GM18526 (cell line): ENCODE results near the gene NFIB.

Experiments used
- POLR2A ChIP-seq: IDR thresholded peaks from 3 replicates; pipeline ENCODE4 v1.6.1; 2011; ENCODE audit not compliant: insufficient read length; ENCODE audit errors: extremely low read depth

The NFIB gene

DNA sequence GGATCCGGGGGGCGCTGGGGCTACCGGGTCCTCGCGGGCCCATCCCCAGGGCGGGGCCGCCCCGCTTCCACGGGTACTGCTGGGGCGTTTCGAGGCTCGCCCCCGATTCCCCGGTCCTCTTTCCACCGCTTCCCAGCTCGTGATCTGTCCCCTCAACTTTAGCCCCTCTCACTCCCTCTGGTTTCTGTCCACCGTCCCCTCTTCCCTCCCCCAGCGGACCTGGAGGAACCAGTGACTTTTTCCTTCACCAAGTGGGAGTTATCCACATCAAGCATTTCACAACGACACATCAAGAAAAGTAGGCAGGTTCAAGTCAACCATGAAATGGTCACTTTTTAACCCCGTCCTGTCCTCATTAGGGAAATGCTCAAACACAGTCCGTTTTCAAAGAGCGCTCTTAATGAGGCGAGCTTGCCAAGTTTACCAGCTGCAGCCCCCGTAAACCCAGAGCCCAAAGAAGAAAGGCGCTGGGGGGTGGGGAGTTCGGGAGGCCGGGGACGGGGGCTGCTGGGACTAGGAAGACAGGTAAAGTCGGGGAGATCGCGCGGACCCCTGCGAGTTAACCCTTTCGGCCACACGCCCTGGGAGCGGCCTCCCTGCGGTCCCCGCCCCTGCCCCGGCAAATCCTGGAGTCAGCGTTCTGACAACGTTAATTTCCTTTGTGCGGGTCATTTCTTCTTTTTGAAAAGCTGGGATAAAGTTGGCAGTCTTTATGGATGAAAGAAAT is 2.1 kb upstream of the NFIB start:
- no peak for TF ChIP-seq POLR2A

DNA sequence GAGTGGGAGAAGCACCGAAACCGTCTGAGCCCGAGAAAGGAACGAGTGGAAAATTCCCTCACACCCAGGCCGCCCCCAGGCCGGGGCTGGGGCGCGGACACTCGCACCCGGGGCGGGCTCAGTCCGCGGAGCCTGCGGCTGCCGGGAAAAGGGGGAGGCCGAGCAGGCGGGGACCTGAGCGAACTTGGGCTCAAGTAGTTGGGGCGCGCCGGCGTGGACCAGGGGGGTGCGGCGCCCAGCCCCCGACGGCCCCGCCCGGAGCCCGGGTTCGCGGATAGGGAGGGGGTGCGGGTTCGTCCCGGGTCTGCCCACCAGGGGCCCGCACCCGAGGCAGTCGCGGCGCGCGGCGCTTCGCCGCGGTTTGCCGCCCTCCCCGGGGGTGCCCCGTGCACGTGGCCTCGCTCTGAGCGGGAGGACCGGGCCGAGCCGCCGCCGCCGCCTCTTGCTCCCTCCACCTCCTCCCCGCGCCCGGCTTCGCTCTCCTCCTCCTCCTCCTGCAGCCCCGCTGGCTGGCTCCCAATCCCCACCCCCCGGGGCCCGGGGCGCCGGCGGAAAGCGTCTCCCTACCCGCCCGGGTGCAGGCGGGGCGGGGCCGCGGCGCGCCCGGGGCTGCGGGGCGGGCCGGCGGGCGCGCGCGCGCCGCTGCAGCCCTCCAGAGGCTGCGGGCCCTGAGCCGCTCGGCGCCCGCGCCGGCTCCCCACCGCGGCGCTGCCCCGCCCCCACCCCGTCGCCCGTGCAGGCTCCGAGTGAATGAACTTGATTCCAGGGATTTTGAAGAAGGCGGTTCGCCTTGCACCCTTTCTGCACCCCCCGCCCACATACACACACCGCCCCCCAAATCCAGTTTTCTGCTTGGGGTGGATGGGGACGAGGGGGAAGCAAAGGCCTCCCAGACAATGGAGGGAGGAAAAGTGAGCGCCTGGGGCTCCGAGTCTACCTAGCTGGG is 1.3 kb upstream of the NFIB start:
- TF ChIP-seq POLR2A = peak; percentile 17

DNA sequence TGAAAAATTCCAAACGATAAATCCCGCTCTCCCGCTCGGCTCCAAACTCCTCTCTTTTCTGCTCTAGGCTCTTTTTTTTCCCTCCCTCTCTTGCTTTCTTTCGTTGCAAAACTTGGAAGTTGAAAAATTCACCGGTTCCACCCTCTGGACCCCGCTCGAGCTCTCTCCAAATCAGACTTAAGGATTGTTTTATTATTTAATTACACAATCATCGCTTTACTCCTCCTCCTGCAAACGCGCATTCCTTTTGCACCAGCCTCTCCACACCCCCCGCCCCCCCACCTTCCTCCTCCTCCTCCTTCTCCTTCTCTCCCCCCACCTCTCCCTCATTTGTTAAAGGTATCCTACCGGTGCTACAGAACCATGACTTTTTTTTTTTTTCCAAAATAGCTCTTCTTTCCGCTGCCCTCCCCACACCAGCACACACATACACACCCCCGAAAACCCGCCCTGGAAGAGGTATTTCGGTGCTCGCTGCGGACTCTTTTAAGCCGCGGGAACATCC is 535 bp upstream of the NFIB start:
- no peak for TF ChIP-seq POLR2A

DNA sequence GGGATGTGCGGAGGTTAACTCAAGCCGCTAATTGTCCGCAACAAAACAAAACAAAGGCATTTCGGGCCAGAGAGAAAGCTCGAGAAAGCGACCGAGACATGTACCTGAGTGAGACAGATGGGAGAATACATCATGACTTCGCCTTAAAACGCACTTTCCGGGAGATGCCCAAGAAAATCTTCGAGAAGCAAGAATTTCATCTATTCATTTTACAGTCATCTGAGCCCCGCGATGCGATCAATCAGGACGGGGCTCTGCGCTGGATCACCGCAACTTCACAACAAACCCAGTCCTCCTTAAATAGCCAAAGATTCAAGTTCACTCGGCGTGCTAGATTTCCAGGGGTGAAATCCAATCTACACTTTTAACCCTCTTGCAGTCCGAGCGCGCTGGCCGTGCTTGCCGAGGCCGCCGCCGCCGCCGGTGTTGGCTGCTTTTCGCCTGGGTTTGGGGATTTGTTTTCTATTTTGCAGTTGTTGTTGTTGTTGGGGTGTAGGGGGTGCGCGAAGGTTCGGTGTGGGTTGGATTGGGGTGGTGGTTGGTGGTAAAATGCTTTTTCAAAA is 482 bp downstream of the NFIB start:
- no peak for TF ChIP-seq POLR2A

DNA sequence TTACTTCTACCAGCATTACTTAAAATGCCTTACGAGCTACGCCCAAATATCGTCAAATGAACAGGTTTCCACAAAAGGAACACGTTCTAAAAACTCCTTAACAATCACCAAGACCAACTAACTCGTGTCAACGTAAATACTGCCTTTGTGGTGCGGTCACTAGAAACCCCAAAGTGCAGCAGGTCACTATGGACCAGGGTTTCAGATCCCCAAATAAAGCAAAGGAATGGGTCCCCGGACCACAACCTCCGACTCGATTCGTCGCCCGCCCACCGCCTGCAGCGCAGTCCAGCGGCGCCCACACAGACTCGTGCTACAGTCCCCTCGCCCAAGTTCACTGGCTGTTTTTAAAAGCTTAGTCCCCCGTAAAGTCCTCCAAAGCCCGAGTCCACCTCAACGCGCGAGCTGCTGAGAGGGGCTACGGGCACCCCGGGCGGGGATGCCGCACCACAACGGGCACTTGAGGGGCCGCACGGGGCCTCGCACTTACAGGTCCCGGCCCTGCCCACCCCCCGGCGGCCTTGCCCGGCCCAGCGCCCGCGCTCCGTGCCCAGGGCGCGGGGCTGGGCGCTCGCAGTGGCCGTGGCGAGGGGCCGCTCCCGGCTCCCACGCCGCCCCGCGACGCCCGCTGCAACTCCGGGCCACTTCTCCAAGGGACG is 1.1 kb downstream of the NFIB start:
- TF ChIP-seq POLR2A = no peak

DNA sequence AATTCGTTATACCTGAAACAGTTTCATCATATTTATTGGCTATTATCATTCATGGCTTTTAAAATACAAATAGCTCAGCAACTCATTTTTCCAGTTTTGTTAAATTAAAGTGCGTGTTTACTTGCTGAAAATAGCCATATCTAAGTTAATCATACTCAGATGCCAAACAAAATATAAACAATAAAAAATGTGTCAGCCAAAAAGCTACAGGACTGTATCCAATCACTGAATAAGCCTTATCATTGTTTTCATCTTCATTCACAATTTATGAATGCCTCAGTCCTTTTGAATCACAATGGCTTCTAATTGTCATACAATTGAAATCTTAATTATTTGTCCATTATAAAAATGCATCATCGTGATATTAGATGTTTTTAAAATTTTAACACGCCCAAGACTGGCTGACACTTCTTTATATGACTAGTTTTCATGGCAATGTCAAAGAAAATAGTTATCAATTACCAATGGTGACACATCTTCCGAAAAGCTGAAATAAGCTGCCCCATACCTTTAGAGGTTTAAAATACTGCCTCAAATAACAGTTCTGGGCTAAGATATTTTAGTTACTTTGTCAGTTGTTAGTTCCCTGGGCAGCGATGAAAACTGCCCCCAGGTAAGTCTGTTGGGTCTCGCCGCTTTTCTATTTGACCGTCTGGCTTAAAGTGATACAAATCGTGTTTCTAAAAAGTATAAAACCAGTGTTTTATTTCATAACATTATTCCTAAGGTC is 1.8 kb downstream of the NFIB start:
- no peak for TF ChIP-seq POLR2A

DNA sequence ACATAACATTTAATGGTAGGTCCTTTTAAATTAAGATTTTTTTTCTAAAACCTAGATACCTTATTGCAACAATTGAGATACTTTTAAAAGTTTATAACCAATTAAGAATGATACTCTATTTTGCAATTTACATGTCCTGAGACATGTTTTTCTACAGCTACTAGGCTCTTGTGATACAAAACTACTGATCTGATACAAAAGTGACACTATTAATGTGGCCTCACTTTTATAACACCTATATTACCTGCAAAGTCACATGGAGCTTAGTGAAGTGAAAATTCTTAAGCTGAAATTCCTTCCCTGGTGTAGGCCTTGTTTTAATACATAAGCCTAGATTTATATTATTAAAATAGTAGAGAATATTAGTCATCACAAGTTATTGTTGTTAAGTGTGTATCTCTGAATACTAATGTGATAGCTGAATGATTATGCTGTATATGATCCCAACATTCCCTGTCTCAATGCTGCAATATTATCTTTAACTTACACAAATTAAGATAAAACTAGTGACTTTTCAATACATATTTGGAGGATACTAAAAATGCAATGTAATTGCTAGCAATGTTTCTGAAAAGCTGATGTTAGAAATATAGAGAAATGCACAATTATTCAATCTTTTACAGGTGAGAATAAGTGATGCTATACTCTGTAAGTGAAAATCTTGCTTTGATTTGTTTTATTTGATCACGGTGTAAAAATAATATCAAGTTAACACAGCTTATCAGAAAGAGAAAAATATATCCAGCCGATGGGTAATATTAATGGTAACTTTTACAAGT is 2.6 kb downstream of the NFIB start:
- TF ChIP-seq POLR2A = no peak

DNA sequence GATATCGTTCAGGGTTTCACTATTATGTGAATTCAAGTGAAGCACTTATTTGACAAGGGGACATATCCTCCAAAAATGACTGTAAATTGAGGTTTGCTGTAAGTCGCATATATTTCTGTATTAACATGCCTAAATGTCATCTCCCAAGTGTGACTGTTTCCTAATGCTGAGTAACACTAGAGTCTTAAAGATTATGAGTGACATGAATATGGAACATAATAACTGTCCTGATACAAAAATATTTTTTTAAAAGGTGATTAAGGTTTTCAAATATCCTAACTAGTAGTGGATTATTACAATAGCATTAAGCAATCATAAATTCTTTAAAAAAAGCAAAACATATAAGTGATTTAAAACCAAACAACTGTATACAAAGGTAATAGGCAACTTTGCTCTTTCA is 3.6 kb downstream of the NFIB start:
- TF ChIP-seq POLR2A = no peak

DNA sequence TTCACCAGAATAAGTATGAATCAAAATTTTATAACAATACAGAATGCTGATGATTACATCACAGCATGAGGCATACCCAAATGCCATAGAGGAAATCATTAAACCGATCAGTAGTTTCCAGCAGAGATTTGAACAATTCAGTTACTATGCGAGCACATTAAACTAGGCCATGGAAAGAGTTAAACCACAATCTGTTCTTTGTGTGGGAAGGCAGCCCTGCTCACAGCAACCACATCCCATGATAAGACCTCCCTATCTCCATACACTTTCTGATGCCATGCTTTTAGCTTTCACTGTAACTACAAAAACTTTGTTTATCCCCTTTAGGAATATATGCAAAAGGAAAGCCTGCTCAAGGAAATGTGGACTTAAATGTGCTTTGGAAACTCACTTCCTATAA is 4.5 kb downstream of the NFIB start:
- no peak for TF ChIP-seq POLR2A

DNA sequence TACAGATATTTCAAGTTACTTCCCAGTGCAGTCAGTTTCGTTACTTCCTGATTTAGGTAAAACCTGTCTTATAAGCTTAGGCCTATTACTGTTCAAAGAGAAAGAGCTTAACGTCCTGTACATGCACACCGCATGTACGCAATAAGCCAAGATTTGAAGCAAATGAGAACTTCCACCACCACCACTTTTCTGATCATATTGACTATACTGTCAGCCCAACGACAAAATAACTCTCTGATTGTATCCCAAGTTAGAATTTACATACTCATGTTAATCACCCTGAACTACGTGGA is 5.1 kb downstream of the NFIB start:
- TF ChIP-seq POLR2A = no peak

DNA sequence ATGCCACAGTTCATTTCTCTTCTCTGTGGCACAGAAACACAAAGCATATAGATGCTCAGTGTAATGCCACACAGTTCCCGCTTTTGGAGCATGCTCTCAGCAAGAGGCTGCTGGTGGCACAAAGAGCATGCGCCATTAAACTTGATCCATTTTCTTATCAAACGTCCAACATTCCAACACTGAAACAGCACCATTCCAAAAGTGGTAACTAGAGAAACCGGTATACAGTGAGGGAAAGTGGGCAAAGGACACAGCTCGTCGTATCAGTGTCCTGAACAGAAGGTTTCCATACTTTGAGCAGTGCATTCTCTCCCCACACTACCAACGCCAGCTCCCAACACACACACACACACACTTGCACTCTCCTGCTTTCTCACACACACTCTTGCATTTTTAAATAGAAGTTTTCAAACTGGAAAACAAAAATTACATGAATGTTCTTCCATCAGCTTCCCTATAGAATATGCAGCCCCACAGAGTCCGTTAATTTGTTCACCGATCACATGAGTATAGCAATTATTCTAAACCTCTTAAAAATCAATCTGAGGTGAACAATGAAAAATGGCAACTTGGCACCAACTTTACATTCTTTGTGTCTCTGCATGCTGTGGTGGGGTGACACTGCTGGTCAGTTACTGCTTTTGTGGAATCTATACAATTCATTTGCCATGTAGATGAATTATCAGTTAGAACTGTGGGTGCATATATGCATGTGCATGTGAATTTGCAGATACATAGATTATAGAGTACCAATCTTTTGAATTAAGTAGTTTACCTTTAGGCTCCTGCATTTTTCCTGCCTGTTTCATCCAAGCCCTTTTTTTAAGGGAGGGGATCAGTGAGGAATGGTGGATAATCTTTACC is 5.7 kb downstream of the NFIB start:
- no peak for TF ChIP-seq POLR2A

DNA sequence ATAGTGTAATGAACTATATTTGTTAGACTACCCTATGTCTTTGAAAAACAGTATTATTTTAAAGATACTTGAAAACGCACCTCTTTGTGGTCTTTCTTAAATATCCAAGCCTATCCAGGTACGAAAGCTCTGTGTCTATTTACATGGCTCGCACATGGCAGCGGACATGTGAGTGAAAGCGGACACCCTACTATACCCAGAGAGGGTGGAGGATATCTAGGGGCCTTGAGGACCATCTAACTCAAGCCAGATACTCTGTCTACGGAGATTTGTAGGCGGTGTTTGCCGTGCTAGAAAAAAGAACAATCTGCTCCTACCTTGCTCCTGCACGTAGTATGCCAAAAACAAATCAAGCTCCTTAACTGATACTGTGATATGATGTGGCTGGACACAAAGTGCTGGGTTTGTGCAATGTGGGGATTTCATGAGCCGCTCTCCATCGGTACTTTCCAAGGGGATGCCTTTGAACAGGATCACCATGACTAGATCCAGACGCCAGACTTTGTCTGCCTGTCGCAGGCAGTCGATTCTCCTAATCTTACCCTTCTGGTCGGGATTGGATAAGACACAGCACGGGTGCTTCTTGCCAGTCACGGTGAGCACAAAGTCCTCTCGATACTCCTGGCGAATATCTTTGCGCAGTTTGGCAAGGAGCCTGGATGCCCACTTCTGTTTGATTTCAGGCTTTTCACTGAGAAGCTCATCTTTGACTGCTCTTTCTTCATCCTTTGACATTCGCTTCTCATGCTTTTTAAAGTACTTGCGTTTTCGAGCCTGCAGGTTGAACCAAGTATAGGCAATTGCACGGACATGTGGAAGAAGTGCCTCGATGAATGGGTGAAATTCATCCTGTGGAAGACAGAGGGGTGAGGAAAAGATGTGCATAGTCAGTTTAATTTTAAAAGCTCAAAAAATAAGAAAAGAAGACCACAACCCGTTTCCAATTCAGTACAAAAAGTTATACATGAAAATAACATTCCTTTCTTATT is 7.0 kb downstream of the NFIB start:
- no peak for TF ChIP-seq POLR2A
